Dedifferentiated amniotic fluid mesenchymal stem cell (primary cell): ENCODE results near the gene CABCOCO1.

Experiments used
- DNase-seq: peaks from one replicate; pipeline ENCODE4 v3.0.0-alpha.2; 2016; ENCODE audit errors: extremely low spot score

CABCOCO1 gene, protein sequence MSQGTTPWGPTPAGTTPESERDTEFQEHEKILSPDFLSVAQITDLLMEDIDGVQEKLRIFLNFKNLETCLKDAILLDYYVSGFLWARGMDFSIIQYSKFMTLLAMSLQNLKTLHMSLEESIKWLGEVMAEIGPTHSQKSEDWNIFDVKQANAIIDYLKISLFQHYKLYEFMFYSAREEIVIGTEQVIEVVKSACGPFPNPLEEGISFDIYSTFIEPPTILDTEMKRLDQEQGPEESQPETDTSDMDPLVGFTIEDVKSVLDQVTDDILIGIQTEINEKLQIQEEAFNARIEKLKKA

DNA sequence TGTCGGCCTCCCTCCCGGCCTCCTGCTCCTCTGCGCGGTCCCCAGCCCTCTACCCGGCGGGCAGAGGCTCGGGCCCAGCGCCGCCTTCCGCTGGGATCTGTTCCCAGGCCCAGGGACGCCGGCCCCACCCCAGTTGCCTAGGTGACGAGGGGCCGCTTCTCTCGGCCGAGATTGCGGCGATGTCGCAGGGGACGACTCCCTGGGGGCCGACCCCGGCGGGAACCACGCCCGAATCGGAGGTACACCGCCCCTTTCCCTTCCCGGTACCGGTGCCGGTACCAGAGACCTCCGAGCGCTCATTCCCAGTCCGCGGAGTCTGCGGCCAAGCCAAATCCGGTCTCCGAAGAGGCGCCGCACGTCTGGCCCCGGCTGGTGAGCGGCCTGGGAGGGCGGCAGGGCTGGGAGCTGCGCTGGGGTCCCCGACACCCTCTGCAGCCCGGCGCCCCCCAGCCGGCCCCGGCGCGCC is at the start of gene CABCOCO1:
Gene CABCOCO1, plus strand, starts transcription at position 136 of the 466 bp plus-strand sequence. Its CDS starts 44 bp downstream, at position 180.
- peak; percentile 20 for DNase-seq

DNA sequence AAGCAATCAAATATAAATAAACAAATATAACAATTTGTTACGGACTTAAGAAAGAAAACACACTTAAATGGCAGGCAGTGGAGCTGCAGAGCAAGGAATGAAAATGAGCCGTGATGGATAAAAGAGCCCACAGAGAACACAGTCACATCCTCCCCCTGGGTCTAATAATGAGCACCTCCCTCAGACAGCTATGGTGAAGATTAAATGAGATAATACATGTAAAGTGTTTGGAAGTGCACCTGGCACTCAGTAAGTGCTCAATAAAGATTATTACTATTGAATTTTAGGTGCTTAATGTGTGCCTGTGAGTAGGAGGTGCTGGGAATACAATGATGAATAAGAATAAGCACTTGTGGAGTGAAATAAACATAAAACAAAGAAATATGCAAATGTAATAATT is 49.1 kb upstream of the CABCOCO1 start:
- DNase-seq: no peak

DNA sequence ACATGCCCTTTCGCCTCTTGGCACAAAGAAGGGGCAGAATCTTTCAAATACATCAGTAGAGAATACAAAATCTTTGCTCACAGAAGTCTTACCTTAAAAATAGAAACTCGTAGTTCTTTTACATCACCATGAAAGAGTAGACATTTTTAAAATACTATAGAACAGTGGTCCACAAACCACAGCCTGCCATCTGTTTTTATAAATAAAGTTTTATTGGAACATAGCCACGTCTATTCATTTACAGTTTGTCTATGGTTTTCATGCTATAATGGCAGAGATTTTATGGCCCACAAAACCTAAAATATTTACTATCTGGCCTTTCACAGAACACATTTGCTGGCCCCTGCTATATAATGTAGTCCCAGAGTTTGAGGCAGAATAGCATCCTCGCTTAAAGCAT is 46.1 kb upstream of the CABCOCO1 start:
- no peak for DNase-seq

DNA sequence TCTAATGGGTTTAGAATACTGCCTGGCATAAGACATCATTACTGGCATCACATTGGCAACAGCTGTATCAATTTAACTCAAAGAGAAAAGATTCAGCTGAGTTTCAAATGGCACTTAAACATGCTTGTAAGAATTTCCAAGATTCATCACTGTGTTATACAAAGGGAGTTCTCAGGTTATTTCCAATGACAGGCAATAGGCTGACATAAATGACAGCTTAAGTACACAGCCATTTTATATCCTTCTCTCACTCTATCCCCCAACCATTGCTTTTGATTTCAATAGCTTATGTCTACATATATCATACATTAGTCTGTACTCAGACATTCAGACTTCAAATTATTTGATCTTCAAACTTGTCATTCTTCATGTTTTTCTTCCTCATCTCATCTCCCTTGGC is 45.5 kb upstream of the CABCOCO1 start:
- DNase-seq: no peak

DNA sequence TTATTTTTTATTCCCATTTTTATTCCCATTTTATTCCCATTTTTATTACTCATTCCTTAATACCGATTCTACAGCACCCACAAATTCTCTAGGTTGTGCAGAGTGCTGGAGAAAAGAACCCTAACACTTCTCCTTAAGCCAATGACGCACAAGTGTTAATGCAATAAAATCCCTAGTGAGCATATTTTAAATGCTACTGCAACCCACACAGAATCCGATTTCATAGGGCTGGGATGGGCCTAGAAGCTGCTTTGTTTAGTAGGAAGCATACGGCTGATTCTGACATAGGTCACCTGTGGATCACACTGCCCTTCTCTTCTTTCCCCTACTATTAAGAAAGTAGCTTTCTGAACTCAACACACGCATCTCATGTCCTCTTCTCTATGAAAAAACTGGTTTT is 45.1 kb upstream of the CABCOCO1 start:
- DNase-seq: no peak

DNA sequence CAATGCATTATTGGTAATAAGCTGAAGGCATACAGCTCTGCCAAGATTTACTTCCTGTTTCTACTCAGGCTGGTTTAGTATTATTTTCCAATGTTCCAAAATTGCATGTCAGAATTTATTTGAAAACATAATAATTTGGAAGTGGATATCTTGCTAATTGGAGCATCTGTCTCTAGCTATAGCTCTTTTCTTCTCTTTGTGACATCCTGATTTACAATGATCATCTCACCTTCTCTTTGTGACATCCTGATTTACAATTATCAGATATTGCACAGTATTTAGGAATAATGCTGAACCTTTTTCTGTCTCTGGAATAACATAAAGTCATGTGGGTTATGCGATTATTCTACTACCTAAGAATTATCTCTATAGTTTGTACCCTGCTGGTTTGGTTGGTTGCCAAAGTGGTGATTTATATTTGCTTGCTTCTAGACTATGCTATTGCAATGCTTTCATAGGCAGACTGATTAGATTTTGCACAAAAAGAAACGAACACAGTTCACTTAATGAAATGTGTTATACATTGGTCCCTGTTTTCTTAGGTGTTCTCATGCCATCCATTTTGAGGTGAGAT is 44.3 kb upstream of the CABCOCO1 start:
- no peak for DNase-seq

DNA sequence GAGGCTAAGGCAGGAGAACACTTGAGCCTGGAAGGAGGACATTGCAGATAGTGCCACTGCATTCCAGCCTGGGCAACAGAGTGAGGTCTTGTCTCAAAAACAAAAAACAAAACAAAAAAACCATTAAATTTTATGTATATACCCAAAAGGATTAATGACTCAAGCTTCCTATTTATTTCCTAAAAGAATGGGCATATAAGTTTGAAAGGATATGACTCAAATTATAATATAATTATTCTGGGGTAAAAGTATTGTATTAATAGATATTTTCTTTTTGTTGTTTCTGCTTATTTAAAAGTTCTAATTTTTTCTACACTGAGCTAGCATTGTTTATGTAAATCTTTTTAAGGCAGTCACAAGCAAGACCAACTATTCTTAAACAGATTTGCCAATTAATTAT is 42.2 kb upstream of the CABCOCO1 start:
- no peak for DNase-seq

DNA sequence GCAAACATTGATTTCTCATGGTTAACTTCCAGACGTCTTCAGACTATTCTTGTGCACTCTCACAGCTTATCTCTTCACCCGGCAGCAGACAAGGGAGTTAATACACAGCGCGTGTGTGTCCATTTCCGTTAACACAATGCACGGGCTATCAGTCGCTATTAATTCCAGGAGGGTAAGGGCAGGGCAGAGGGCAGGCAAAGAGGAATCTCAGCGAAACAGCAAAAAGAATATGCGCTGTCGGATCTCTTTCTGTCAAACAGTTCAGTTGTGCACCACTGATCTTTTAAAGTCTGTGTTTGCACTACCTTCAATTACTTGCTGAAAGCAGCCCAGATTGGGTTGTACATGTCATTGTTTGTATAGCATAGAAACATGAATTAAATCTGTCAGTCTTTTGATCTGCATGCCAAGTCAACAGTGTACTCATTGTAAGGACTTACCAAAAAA is 41.1 kb upstream of the CABCOCO1 start:
- DNase-seq: no peak

DNA sequence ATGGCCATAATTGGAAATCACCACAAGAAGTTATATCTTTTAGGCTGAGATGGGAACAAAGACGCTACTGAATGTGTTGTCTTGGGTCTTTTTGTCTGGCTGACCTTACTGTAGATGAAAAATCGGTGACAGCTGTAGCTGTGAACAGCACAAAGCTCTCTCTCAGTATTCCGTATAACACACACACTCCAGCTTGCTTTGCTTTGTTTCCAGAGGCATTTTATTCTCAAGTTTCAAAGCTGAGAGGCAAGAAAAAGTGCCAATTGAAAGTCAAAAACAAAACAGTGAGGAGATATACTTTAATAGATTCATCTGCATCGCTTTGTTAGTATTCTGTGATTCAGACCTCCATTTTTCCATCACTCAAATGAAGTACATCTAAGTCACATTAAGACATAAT is 39.6 kb upstream of the CABCOCO1 start:
- DNase-seq: no peak

DNA sequence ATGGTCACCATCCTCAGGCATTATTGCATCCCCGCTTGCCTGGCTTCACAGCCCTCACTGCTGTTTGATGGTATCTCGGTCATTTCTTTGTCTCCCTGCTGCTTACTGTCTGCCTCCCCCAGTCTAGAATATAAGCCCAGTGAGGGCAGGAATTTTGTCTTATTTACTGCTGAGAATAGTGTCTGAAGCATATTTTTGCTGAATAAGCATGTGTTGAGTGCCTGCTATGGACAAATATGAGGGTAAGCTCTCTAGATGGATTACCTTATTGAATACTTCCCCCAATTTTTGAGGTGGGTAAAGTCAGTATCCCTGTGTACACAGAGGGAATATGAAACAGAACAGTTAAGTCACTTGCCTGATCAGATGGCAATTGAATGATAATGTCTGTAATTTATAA is 36.5 kb upstream of the CABCOCO1 start:
- DNase-seq: no peak

DNA sequence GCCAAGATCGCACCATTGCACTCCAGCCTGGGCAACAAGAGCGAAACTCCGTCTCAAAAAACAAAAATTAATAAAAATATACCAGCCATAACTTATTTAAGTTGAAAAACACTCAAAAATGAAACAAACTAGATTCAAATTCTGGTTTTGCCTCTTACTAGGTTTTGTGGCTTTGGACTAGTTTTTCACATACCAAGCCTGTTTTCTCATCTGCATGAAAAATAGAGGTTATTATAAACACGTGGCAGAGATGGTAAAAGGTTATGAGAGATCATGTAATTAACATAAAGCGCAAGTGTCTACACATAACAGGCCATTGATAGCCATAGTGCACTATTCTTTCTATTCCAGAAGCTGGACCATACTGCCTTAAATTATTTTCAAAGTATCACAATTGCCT is 35.5 kb upstream of the CABCOCO1 start:
- no peak for DNase-seq

DNA sequence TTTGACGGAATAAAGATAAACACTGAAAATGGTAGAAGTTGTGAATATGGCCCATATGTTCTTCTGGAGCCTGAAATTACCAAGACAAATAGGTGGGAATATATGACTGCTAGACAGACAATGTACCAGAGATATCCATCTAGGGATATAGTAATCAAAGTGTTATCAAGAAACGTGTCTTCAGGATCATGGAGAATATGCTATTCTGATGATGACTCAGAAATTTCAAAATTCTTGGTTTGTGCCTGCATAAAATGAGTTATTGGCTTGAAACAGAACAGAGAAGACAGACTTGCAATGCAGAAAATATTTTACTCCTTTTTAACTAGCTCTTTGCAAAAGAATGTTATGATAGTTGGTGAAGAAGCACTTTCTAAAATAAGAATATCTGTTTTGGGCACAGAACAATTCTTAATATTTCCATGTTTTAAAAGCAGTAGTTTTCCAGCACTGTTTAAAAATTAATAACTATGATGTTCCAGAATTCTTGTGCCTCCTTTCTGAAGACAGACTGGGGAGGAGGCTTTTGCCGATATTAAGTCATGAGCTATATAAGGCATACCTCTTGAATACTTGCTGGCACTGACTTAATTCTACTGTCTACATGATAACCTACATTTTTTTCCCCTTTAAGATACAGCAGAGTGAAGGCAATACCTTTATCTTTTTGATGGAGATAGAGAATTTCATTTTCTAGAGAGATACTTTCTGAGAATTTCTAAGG is 34.4 kb upstream of the CABCOCO1 start:
- DNase-seq: peak; percentile 60

DNA sequence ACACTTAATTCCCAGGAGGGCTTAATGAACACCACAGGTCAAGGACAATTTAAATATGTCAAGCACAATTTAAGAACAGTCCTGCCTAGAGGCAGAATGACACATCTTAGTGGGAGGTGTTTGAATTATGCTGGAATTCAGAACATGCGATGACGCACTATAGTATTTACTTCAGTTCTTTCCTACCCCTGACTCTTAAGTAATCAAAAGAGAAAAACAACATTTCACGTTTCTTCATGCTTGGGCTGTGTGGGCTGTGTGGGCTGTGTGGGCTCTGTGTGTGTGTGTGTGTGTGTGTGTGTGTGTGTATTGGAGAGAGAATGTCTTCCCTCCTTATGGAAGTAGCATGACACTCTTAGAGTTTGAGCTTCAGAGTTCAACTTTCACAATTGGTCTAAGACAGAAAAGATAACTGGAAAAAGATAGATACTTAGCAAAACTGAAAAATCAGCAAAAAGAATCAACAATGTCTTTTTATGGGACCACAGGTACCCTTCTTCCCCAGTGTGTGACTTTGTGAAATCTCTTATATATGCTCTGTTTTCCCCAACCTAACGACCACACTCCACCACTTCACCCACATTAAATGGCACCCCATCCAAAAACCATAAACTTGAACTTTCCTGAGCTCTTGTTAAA is 33.7 kb upstream of the CABCOCO1 start:
- DNase-seq: peak; percentile 94

DNA sequence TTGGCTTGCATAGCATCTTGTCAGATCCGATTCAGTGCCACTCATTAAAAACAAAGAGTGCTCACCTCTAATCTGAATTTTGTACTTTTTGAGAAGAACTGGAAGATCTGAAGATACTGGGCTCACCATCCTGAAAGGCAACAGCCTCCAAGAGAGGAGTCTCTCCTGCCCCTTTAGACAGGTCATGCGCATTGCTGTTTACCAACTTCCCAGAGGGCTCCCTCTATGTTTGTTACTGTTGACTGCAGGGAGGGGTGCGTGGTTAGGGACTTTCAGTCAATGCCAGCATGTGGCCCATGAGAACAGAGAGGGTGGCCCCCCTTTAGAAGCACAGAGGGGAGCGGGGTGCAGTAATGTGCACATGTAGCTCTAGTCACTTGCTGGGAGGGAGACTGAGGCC is 33.2 kb upstream of the CABCOCO1 start:
- no peak for DNase-seq

DNA sequence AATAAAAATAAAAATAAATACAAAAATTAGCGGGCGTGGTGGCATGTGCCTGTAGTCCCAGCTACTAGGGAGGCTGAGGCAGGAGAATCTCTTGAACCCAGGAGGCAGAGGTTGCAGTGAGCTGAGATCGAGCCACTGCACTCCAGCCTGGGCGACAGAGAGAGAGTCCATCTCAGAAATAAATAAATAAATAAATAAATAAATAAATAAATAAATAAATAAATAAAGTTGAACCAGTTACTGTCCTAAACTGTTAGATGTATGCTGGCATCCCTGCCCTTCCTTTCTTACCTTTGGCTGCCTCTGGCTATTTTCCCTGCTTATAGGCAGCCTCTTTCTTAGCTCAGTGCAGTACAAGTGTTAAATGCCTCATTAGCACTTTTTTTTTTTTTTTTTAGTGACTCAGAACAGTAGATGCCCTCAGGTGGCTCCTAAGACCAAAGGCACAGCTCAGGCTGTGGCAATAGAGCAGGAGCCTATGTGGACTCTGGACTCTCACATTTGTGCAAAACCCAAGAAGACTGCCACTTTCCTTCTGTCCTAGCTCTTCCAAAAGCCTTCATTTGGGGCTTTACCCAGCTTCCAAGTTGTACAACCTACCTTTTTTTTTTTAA is 30.6 kb upstream of the CABCOCO1 start:
- no peak for DNase-seq

DNA sequence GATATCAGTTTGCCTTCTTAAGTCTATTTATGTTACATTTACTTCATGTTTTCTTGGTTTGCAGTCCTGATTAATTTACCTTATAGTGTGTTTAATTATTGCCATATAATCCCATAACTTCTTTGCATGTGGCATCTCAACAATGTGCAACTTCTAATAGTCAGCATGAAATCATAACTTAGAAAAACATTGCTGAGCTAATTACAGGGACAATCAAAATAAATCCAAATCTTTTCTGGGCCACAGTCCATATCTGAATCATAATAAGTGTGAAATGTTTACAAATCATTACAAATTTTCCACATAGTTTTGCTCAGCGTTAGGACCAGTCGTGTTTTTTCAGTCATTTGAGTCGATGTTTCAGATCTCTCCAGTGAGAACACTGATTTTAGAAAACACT is 29.1 kb upstream of the CABCOCO1 start:
- peak; percentile 51 for DNase-seq

DNA sequence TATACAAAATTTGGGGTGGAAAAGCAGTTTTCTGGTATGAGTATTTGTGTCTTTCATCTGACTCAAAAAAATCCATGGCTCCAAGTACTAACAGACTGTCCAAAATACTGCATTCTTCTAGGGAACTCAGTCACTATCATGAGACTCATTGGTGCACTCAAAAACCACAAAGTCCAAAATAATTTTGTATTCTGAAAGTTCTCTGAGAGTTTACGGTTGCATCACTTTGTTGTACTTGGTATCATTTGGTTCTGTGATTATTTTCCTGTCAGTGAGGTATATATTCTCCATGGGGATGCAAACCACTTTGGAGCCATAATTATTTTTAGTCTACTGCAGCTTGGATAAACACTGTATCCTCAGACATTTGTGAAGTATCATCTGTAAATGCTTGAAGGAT is 28.0 kb upstream of the CABCOCO1 start:
- DNase-seq: peak; percentile 57

DNA sequence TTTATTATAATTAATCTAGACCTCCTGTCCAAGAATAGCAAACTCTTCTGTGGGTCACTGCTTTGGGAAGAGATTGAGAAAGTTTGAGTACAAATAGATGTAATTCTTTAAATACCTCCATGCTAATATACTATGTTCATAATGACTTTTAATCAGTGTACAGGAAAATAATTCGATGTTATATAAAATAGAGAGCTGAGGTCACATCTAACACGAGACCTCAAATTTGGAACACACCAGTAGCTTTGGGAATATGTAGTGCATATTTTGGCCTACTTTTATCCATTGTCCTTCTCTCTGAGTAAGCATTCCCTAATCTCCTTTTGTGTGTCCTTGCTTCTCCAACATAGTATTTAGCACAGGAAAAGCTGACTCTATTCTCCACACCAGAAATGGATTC is 27.3 kb upstream of the CABCOCO1 start:
- no peak for DNase-seq

DNA sequence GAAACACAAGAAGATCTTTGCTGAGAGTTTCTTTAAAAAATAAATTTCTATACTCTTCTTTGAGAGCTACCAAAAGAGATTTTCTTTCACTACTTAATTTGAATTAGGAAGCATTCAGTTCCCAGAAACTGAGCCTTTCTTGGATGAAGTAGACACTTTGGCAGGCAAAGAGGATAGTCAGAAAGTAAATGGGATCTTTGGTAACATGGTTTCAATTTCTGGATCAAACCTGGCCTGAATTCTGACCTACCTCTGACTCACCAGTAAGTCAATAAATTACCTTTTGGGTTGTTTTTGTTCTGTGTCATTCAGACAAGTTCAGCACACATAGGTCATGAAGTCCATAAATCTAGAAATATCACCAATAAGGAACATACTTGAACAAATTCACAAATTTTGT is 26.8 kb upstream of the CABCOCO1 start:
- DNase-seq: no peak

DNA sequence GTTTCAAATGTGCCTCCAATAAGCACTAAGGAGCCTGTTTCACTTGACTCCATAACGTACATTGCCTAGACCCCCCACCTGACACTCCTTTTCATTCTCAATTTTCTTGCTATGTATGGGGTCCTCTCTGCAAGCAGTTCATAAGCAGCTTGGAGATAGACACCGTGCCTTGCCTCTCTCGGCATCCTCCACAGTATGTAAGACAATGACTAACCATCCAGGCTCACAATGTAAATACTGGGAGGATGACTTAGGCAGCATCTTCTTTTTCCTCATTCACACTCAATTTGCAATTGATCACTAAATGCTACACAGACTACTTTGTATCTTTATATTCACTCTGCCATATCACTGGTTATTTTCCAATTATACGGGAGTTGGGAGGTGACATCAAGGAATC is 22.8 kb upstream of the CABCOCO1 start:
- no peak for DNase-seq

DNA sequence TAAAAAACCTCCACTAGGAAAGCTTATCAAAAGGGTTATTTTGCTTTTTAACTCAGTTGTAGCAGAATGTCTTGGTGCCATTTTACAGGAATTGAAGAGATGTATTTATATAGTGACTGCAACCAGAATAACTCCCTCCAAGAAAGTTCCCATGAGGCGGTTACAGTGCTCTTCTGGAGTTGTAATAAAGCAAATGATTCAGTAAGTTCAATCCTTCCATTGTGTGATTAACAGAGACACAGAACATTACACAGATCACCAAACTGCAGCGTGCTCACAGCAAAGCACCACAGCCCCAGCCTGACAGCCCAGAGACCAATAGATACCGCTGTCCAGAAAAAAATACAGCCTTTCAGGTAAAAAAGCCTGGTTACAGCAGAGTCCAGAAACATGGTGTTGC is 21.9 kb upstream of the CABCOCO1 start:
- no peak for DNase-seq

DNA sequence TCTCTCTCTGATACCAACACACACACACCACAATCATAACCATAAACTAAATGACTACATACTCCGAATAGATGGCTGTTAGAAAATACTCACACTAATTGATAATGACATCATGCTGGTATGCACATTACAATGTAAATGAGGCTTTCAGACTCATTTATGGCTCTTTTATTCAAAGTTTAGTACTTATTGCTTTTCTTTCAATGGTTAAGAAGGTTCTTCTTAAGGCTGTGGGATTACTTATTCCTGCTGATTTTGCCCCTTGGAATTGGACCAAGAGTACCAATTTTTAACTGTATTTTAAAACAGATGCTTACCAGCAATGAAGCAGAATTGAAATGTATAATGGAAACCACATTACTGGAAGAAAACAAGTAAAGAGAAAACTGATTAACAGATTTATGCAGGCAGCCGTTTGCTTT is 20.6 kb upstream of the CABCOCO1 start:
- no peak for DNase-seq
